ENCODE results near the gene MAGEB5. TPM values are rescaled to one million over a fixed set of nuclear protein-coding genes. Genes with fewer than 3 reads are reported as not detected.

Gene MAGEB5
- total RNA-seq, 1 donor from 2014 or later, result not detected

DNA sequence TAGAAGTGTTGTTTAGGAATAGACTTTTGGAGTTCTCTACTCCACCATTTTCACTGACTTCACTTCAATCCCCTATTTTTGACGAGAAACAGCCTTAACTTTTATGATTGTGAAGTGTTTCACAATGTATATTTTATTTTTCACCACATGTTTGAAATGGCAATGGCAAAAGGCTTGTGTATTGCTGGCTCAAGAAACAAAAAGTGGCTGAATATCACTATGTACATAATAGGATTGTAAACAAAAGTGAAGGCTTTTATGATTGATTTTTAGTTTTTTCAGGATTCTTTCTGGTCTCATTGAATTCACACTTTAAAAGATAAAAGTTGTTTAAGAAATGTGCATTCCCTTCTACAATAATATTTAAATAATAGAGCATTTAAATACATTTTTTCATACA is 18.2 kb downstream of the MAGEB5 start:
- TF ChIP-seq, protein P1, sequence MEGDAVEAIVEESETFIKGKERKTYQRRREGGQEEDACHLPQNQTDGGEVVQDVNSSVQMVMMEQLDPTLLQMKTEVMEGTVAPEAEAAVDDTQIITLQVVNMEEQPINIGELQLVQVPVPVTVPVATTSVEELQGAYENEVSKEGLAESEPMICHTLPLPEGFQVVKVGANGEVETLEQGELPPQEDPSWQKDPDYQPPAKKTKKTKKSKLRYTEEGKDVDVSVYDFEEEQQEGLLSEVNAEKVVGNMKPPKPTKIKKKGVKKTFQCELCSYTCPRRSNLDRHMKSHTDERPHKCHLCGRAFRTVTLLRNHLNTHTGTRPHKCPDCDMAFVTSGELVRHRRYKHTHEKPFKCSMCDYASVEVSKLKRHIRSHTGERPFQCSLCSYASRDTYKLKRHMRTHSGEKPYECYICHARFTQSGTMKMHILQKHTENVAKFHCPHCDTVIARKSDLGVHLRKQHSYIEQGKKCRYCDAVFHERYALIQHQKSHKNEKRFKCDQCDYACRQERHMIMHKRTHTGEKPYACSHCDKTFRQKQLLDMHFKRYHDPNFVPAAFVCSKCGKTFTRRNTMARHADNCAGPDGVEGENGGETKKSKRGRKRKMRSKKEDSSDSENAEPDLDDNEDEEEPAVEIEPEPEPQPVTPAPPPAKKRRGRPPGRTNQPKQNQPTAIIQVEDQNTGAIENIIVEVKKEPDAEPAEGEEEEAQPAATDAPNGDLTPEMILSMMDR (conservative IDR thresholded peaks at IDR 0.05), result no peak
- Mint-ChIP-seq H3K27ac (ENCODE audit: unreplicated experiment) (no peak overlapping the region), H3K9me3 (peaks cover 11% of the 10 kb centered on the region), H3K4me1 (no peaks in the 10 kb centered on the region), H3K27me3 (ENCODE audit: low read depth) (no peaks in the 10 kb centered on the region), H3K36me3 (ENCODE audit: low read depth) (no peaks in the 10 kb centered on the region), H3K4me3 (no peak overlapping the region)
- DNase-seq (ENCODE audit: low read depth, low spot score), result no peak

DNA sequence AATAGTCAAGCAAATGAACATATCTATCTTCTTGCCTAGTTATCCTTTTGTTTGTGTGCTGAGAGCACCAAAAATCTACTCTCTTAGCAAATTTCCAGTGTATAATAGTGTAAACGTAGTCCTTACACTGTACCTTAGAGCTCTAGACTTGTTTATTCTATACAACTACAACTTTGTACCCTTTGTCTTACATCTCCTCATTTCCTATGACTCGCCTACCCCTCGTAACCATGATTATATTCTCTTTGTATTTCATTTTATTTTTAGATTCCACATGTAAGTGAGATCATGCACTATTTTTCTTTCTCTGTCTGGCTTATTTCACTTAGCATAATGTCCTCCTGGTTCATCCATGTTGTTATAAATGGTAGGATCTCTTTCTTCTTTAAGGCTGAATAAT is 37.6 kb downstream of the MAGEB5 start:
- H3K27ac Mint-ChIP-seq (ENCODE audit: unreplicated experiment), result no peak overlapping the region
- H3K9me3 Mint-ChIP-seq, result peaks cover 7% of the 10 kb centered on the region
- no peak overlapping the region for H3K4me3 Mint-ChIP-seq
- no peak for DNase-seq (ENCODE audit: low read depth, low spot score)
- H3K27me3 Mint-ChIP-seq (ENCODE audit: low read depth), result no peaks in the 10 kb centered on the region
- TF ChIP-seq, protein P1 (conservative IDR thresholded peaks at IDR 0.05), result no peak
- H3K4me1 Mint-ChIP-seq, result no peaks in the 10 kb centered on the region
- no peaks in the 10 kb centered on the region for H3K36me3 Mint-ChIP-seq (ENCODE audit: low read depth)

DNA sequence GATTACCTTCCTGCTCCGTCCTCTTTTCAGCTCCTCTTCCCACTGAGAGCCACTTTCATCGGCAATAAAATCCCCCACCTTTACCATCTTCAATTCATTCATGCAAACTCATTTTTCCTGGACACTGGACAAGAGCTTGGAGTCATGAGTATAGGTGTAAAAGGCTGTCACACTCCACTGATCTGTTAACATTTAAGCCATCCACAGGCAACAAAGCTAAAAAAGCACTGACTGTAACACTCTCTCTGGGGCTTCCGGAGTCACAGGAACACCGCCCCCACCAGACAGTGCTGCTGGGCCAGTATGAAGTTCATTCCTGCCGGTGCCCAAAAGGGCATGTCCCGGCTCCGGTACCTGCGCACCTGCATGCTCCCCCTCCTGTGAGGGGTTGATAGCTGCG is 38.5 kb downstream of the MAGEB5 start:
- no peak for DNase-seq (ENCODE audit: low read depth, low spot score)
- TF ChIP-seq, protein P1 (conservative IDR thresholded peaks at IDR 0.05), result no peak
- H3K9me3 Mint-ChIP-seq, result peaks cover 7% of the 10 kb centered on the region
- H3K36me3 Mint-ChIP-seq (ENCODE audit: low read depth), result no peaks in the 10 kb centered on the region
- H3K4me3 Mint-ChIP-seq, result no peak overlapping the region
- H3K27me3 Mint-ChIP-seq (ENCODE audit: low read depth), result no peaks in the 10 kb centered on the region
- H3K27ac Mint-ChIP-seq (ENCODE audit: unreplicated experiment), result no peak overlapping the region
- H3K4me1 Mint-ChIP-seq, result no peaks in the 10 kb centered on the region

GRCh38 chrX:26262121-26262523 is 46.2 kb downstream of the MAGEB5 start:
- no peaks in the 10 kb centered on the region for H3K4me1 Mint-ChIP-seq
- TF ChIP-seq, protein P1 (conservative IDR thresholded peaks at IDR 0.05), result no peak
- no peaks in the 10 kb centered on the region for H3K36me3 Mint-ChIP-seq (ENCODE audit: low read depth)
- no peak overlapping the region for H3K27ac Mint-ChIP-seq (ENCODE audit: unreplicated experiment)
- peaks cover 2% of the 10 kb centered on the region for H3K9me3 Mint-ChIP-seq
- no peak for DNase-seq (ENCODE audit: low read depth, low spot score)
- no peaks in the 10 kb centered on the region for H3K27me3 Mint-ChIP-seq (ENCODE audit: low read depth)
- no peak overlapping the region for H3K4me3 Mint-ChIP-seq

Other genes with a start within 250 kb of the MAGEB5 start
- gene MAGEB18, start 77.8 kb upstream of the MAGEB5 start, total RNA-seq, result not detected in 2 replicates
- not detected in 2 replicates for gene MAGEB6B, start 55.6 kb upstream of the MAGEB5 start, total RNA-seq
- not detected in 2 replicates for gene MAGEB6, start 23.7 kb upstream of the MAGEB5 start, total RNA-seq

Measured in neural crest cell (in vitro differentiated cells).